CD4-positive, alpha-beta T cell treated with Interleukin-4 for 1 hour (primary cell): ENCODE results near the gene COL5A2.

ENCODE experiments used
- DNase-seq, 2 donors: peaks; one replicate each; pipeline ENCODE4 v3.0.0-alpha.2; 2020 to 2022

The COL5A2 gene

DNA sequence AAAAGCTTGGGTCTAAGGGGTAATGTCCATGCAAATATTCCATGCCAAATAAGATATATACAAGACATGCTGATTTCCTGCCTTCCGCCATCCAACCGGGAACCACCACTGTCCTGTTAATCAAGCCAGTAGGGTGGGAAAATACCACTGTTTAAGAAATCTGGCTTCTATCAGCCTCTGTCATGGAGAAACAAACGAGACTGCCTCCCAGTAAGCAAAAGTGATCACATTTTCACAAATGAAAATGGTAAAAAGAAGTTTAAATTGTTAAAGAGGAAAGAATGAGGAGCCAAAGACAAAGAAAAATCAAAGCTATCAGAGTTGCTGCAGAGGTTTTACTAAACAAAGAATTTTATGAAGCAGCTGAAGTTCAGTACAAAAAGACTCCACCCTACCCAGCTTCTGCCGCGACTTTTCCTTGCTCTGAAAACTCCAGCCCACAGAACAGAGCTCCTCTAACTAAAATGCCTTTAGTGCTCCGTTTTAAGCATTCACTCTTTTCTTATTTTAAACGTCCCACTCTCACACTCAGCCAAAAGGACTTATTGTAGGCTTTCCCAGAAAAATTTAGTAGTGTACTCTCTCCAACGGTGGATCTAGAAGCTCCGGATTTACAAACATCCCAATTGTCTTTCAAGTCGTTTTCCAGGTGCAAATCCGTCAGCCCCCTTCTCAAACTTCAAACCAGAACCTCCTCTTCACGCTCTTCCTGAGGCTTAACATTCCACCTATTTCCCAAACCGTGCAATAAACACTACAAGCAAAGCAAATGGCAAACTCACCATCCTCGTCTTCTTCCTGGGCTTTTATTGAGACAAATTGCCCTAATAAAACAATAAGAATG lies 613 bp downstream of the COL5A2 start:
- no peak for DNase-seq

- DNase-seq = no peak
Measured at GRCh38 chr2:189178054-189178453, 1.5 kb downstream of the COL5A2 start.

GRCh38 chr2:189177251-189177840 lies 2.2 kb downstream of the COL5A2 start:
- DNase-seq = no peak

- DNase-seq = no peak
Measured at GRCh38 chr2:189176516-189176915, 3.0 kb downstream of the COL5A2 start.

DNA sequence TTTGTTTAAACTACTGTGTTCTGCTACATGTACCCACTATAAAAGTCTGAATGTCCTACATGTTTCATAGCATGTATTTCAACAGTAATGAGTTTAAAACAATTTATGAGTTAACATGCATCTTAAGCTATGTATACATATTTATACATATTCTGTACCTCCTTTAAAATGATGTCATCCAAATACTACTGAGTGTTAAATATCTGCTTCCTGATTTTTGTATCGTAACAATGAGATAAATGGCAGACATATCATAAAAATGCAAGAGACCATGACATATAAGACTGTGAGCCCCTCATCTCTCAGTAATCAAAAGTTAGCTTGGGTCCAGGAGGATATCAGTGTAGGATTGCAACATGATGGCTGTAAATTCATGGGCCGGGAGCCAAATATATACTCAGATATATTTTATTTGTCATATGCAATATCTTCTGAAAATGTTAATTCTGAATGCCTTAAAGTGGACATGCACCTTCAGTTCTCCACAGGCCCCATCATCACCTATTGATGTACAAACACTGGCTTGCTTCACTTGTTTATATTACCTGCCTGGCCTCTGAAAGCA lies 3.6 kb downstream of the COL5A2 start:
- no peak for DNase-seq

- DNase-seq = no peak
Measured at GRCh38 chr2:189171956-189172609, 7.5 kb downstream of the COL5A2 start.

GRCh38 chr2:189168856-189169499 lies 10.6 kb downstream of the COL5A2 start:
- DNase-seq = no peak

- DNase-seq = no peak
Measured at GRCh38 chr2:189165656-189166380, 13.7 kb downstream of the COL5A2 start.

DNA sequence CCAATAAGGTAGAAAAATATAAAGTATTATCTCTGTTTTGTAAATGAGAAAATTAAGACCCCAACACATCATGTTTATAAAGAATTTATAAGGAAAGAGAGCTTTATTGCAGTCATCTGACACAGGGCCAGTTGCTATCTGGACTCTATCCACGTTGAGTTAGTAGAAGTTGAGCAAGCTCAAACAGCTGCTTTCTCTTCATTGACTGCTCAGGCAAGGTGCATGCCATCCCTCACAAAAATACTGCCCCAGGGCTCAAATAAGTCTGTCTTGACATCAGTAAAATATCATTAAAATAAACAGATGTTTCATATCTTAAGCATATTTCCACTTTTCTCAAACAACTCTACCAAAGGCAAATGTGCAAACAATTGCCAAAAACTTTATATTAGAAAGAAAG lies 14.8 kb downstream of the COL5A2 start:
- no peak for DNase-seq

GRCh38 chr2:189163889-189164288 lies 15.7 kb downstream of the COL5A2 start:
- DNase-seq = no peak

DNA sequence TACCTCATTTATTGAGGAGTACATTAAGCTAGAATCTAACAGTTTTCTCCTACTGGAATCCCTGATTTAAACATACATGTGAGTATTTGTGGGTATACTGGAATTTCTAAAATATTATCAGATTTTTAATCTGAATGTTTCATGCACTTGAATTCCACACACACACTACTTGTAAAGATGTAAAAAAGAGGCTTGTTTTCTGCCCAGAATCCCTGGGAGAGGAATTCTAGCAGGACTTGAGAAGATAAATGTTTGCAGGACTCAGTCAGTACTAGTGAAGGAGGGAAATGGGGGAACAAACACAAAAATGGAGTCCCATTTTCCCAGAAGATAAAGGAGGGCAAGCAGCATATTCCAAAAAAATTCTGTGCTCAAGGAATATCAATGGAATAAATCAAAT lies 17.0 kb downstream of the COL5A2 start:
- DNase-seq = no peak

- no peak for DNase-seq
Measured at GRCh38 chr2:189161894-189162293, 17.7 kb downstream of the COL5A2 start.

GRCh38 chr2:189159717-189160116 lies 19.8 kb downstream of the COL5A2 start:
- no peak for DNase-seq

DNA sequence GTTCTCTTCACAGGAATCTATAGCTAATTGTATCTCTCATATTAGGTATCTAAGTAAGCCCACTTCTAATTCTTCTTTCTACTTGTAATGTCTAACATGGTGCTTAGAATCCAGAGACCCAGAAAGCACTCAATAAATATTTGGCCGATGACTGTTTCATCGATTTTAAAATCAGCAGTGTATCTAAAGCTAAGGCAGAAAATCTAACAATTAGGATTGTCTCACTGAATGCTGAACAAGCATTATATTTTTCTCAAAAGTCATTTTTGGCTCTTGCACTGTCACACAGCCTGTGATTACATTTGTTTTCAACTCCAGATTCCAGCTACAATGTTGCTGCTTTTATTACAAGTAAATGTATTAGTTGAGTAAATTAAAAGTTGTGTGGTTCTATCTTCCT lies 20.3 kb downstream of the COL5A2 start:
- no peak for DNase-seq

DNA sequence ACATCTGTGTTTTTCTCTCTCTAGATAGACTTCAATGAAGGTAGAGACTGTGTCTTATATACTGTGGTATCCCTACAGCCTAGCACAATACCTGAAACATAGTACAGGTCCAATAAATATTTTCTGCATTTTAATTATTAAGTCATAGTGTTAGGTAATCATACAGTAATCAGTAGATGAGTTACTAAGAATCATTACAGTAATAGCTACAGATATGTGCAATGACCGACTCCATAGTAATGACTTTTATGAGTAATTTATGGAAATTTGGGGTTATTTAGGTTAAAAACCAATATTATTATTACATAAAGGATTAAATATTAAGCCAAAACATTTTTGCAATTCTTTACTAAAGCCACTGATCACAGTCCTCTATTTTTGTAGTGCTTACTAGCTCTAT lies 21.6 kb downstream of the COL5A2 start:
- DNase-seq = no peak

DNA sequence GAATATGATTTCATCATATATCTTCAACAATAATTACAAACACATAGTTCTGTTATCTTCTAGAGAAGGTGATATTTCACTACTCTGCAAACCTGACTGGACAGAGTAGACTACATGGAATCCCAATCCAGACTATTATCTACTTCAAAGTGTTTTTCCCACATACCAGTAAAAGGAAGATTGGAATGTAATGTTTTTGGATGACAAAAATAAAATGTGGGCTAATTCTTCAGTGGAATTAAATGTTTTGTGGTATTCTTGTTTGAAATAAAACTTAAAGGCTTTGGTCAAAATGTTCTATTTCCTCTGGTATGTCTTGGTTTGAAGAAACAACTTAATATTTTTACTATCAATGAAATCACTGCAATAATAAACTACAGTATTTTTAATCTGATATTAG lies 22.1 kb downstream of the COL5A2 start:
- DNase-seq = no peak

GRCh38 chr2:189155795-189156194 lies 23.8 kb downstream of the COL5A2 start:
- no peak for DNase-seq

GRCh38 chr2:189153619-189154018 lies 25.9 kb downstream of the COL5A2 start:
- no peak for DNase-seq

- no peak for DNase-seq
Measured at GRCh38 chr2:189152483-189152882, 27.1 kb downstream of the COL5A2 start.

GRCh38 chr2:189151906-189152305 lies 27.7 kb downstream of the COL5A2 start:
- DNase-seq = no peak

DNA sequence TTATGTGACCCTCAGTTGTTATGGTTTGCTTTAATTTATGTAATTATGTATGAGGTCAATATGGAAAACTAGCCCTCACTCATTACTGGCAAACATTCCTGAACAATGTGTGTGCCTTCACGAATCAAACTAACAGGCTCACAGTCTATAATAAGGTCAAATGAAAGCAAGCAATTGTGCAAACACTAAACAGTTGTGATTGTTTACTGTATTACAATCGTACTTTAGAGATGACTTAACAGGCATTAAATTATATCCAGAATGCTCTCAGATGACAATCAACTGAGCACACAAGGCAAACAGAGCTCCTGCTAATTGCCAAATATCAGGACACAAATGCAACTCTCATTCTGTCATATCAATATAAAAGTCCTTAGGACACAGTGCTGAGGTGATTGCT lies 29.5 kb downstream of the COL5A2 start:
- DNase-seq = no peak

DNA sequence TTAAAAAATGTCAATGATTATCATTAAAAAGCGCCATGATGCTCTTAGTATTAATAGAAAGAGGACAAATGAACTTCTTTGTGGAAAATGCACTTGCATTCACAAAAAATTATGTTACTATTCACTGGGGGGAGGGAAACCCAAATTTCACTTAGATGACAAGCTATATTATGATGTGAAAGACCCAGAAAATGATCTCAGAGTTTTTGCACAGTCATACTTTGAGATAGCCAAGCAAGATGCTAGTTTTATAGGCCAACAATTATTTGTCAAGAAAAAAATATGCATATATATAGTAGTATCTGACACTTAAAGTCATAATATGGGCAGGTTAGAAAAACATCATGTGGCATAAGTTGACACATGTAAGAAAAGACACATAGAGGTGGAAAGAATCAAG lies 31.6 kb downstream of the COL5A2 start:
- no peak for DNase-seq

GRCh38 chr2:189147361-189147760 lies 32.2 kb downstream of the COL5A2 start:
- DNase-seq = no peak
